Mesothelial cell of epicardium (in vitro differentiated cells): ENCODE results near the gene FNDC1. TPM values are rescaled to one million over a fixed set of nuclear protein-coding genes. Genes with fewer than 3 reads are reported as not detected.

Experiments
- DNase-seq, 2 experiments: peaks; one replicate each; pipeline ENCODE4 v3.0.0; 2021; ENCODE audit warnings: low spot score in 2 of 2; ENCODE audit not compliant: unreplicated experiment in 2 of 2
- H3K27ac Mint-ChIP-seq: 2 replicates; pipeline ENCODE4 v1.8.0; 2021; ENCODE audit warnings: mixed read lengths
- H3K27me3 Mint-ChIP-seq: 2 replicates; pipeline ENCODE4 v1.8.0; 2021; ENCODE audit warnings: low read depth, mixed read lengths
- H3K36me3 Mint-ChIP-seq: 2 replicates; pipeline ENCODE4 v1.8.0; 2021; ENCODE audit warnings: mixed read lengths
- H3K4me1 Mint-ChIP-seq: 2 replicates; pipeline ENCODE4 v1.8.0; 2021; ENCODE audit warnings: mixed read lengths
- H3K4me3 Mint-ChIP-seq: 2 replicates; pipeline ENCODE4 v1.8.0; 2021; ENCODE audit warnings: mild to moderate bottlenecking, moderate library complexity, mixed read lengths
- H3K9me3 Mint-ChIP-seq: 2 replicates; pipeline ENCODE4 v1.8.0; 2021; ENCODE audit warnings: mixed read lengths
- total RNA-seq: library from RNA; stranded (reverse); gene quantifications from 3 replicates; pipeline ENCODE4 v1.2.1, GENCODE V29; 2021
- TF ChIP-seq, protein P1 (sequence below): fragments of 200-600 bp; sonication (generic); IDR thresholded peaks from one replicate; pipeline ENCODE4 v1.5.0; 2021; ENCODE audit warnings: antibody characterized with exemption; ENCODE audit not compliant: unreplicated experiment

The FNDC1 gene
- total RNA-seq, 1 donor from 2014 or later = 0.31 TPM

DNA sequence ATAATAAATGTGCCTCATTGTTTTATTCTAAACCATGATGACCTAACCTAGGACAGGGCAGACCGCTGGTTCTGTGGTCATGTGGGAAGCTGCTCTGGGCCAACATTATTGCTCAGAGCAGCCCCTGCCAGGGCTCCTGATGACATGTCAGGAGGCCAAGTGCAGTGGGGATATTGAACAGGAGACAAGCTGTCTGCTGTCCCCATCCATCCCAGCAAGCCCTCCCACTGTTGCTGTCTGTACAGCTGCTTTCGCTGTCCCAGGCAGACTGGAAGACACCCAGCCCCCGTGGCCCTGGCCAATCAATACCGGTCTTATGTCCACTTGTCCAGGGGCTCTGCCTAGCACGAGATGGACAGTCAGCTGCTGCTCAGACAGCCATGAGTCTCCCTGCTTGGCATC, 43.2 kb upstream of the FNDC1 start:
- TF ChIP-seq, protein P1, sequence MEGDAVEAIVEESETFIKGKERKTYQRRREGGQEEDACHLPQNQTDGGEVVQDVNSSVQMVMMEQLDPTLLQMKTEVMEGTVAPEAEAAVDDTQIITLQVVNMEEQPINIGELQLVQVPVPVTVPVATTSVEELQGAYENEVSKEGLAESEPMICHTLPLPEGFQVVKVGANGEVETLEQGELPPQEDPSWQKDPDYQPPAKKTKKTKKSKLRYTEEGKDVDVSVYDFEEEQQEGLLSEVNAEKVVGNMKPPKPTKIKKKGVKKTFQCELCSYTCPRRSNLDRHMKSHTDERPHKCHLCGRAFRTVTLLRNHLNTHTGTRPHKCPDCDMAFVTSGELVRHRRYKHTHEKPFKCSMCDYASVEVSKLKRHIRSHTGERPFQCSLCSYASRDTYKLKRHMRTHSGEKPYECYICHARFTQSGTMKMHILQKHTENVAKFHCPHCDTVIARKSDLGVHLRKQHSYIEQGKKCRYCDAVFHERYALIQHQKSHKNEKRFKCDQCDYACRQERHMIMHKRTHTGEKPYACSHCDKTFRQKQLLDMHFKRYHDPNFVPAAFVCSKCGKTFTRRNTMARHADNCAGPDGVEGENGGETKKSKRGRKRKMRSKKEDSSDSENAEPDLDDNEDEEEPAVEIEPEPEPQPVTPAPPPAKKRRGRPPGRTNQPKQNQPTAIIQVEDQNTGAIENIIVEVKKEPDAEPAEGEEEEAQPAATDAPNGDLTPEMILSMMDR = no peak
- no peak for DNase-seq
- Mint-ChIP-seq H3K27me3 (peaks cover 17% of the 10 kb centered on the region), H3K4me1 (no peaks in the 10 kb centered on the region), H3K36me3 (no peaks in the 10 kb centered on the region), H3K9me3 (no peaks in the 10 kb centered on the region), H3K27ac (no peak overlapping the region), H3K4me3 (no peak overlapping the region)

DNA sequence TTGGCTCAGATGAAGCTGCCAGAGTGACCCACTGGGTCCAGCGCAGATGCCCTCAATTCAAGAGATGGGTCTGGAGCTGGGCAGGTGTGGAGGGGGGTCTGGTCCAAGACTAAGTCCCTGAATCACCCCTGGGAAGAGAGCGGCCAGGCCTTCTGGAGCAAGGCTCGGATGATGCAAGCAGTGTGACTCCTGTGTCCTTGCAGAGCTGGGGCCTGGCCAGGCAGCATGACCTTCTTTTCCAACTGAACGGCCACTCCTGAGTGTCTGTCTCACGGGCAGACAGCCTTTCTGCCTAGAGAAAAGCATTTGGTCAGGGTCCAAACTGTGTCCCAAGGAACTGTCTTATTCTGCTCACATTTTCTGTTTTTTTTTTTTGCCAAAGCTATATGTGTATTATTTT, 42.6 kb upstream of the FNDC1 start:
- Mint-ChIP-seq H3K4me1 (no peaks in the 10 kb centered on the region), H3K36me3 (no peaks in the 10 kb centered on the region), H3K27me3 (peaks cover 14% of the 10 kb centered on the region), H3K9me3 (no peaks in the 10 kb centered on the region), H3K27ac (no peak overlapping the region), H3K4me3 (no peak overlapping the region)
- no peak for DNase-seq
- TF ChIP-seq, protein P1 = no peak

DNA sequence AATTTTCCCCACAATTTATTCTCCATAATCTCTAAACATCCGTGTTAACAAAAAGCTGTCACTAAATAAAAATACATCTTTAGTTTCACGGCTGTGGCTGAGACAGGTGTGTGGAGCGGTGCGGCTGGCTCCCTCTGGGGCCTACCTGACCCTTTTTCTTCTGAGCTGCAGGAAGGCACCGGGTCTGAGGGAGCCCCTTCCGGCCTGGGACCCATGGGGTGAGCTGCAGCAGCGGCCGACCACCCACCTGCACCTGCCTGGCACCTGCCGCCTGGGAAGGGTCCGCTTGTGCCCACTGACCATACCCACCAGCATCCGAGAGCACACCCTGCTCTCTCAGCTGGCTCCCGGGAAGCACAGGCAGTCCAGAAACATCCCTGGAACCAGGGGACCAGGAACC, 41.5 kb upstream of the FNDC1 start:
- Mint-ChIP-seq H3K4me1 (peaks cover 2% of the 10 kb centered on the region), H3K4me3 (no peak overlapping the region), H3K27ac (no peak overlapping the region), H3K36me3 (no peaks in the 10 kb centered on the region), H3K27me3 (peaks cover 14% of the 10 kb centered on the region), H3K9me3 (no peaks in the 10 kb centered on the region)
- TF ChIP-seq, protein P1 = no peak
- no peak for DNase-seq

DNA sequence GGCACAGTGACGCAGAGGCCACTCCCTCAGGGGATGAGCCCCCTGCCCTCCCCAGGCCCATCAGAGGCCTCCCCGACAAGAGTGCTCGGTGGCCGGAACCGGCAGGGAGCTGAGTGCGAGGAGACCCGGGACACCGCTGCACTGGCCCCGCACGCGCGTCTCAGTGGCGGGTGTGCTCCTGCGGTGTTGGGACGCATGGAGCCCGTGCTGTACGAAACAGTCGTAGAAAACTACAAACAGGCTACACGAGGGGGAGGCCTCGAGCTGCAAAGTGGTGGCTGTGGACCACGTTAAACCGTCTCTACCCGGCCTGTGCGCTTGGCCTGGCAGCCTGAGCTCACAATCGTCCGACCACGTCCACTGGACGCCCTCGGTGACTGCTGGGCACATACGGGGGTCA, 40.2 kb upstream of the FNDC1 start:
- Mint-ChIP-seq H3K36me3 (no peaks in the 10 kb centered on the region), H3K27me3 (peaks cover 11% of the 10 kb centered on the region), H3K4me3 (no peak overlapping the region), H3K27ac (no peak overlapping the region), H3K9me3 (no peaks in the 10 kb centered on the region), H3K4me1 (peaks cover 2% of the 10 kb centered on the region)
- TF ChIP-seq, protein P1 = no peak
- DNase-seq = no peak

DNA sequence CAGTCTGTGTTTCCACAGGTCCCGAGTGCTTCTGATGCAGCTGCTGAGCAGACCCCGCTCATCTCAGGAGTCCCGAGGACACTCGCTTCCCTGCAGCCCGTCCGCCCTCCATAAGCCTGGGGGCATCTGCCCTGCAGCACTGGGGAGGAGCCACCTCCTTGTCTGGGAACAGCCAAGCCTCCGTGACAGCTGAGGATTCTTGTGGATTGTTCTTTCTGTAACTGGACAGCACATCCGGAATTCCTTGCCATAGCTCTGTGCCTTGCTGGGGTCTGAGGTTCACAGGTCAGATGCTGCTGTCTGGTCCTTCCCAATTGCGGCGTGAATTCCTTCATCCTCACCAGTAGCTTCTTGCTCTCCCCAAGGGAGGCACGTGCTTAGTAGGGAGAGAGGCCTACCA, 38.4 kb upstream of the FNDC1 start:
- no peak for DNase-seq
- H3K4me3 Mint-ChIP-seq = no peak overlapping the region
- H3K27ac Mint-ChIP-seq = no peak overlapping the region
- no peaks in the 10 kb centered on the region for H3K9me3 Mint-ChIP-seq
- no peaks in the 10 kb centered on the region for H3K36me3 Mint-ChIP-seq
- TF ChIP-seq, protein P1 = no peak
- H3K27me3 Mint-ChIP-seq = peaks cover 28% of the 10 kb centered on the region
- peaks cover 2% of the 10 kb centered on the region for H3K4me1 Mint-ChIP-seq

DNA sequence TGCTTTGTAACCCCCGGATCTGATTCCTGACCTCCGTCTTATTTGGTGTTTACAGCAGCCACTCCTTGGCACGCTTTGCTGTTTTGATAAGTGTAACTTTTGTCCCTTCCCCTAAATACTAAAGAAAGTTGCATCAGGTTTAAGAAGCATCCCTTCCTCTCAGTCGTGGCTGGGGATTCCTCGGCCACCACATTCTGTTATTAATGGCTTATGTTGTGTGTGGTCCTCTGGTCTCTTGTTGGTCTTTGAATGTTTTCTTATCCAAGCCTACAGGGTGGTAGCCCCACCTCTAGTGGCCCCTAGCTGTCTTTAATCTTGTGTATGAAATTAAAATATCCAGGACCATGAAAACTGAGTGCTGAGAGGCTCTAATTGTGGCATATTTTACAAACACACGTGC, 37.5 kb upstream of the FNDC1 start:
- peaks cover 34% of the 10 kb centered on the region for H3K27me3 Mint-ChIP-seq
- no peaks in the 10 kb centered on the region for H3K9me3 Mint-ChIP-seq
- TF ChIP-seq, protein P1 = no peak
- no peak overlapping the region for H3K4me3 Mint-ChIP-seq
- H3K27ac Mint-ChIP-seq = no peak overlapping the region
- no peak for DNase-seq
- H3K36me3 Mint-ChIP-seq = no peaks in the 10 kb centered on the region
- H3K4me1 Mint-ChIP-seq = peaks cover 2% of the 10 kb centered on the region
